Stimulated activated naive CD4-positive, alpha-beta T cell treated with Interleukin-2 at 50 U/mL for 16 hours (primary cell): ENCODE measurements around the gene ZNF831.

Experiments
- DNase-seq: peaks from one replicate; lab custom pipeline; 2025; lab: John Stamatoyannopoulos, UW

ZNF831 gene

DNA sequence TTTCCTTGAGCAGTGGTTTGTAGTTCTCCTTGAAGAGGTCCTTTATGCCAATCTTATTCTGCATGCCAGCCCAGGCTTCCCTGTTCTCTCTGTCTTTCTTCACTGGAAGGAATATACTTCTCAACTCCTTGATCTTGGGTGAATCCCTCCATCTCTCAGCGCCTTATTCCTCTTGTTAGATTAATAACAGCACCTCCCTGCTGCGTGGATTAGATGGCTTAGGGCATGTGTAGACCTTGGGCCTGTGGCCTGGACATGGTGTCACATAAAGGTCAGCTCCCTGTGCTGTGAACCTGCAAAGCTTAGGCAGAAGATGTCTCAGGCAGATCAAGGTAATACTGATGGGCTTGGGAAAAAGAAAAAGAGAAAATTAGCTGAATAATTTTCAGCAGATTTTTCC is 18.3 kb downstream of the ZNF831 start:
- DNase-seq: no peak

DNA sequence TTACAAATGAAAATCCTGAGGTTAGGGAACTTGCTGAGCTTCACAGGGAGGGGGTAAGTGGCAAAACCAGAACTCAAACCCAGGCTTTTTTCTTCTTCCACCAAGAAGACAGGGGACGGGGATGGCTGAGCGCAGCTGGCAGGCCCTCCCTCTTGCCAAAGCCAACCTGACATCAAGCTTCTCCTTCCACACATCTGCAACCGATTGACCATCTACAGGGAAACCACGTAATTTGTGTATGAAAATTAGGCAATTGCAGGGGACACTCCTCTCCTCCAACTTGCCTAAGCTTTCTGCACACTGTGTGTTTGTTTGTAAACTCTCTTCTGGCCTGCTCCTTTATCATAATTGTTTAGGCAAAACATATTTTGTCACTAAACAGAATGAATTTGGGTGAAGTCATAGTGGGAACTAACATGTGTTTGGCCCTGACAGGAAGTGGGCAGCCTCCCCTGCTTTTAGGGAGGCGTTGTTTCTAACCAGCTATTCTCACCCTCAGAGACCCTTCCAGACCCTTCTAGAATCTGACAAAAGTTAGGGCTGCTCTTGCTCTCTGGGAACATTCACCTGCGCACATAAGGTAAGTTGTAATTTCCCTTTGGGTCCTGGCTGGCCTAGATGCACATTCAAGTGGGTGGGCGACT is 18.9 kb downstream of the ZNF831 start:
- DNase-seq: no peak

DNA sequence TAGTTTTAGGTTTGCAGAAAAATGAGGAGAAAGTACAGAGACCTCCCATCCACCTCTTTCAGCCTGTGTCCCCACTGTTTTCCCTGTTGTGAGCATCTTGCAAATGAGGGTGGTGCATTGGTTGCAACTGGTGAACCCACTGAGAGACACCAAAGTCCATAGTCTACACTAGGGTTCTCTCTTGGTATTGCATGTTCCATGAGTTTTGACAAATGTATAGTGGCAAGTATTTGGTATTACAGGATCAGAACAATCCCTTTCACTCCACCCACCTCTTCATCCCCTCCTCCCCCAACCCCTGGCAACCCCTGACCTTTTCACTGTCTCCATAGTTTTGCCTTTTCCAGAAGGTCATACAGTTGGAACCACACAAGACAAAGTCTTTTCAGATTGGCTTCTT is 20.1 kb downstream of the ZNF831 start:
- DNase-seq: no peak

DNA sequence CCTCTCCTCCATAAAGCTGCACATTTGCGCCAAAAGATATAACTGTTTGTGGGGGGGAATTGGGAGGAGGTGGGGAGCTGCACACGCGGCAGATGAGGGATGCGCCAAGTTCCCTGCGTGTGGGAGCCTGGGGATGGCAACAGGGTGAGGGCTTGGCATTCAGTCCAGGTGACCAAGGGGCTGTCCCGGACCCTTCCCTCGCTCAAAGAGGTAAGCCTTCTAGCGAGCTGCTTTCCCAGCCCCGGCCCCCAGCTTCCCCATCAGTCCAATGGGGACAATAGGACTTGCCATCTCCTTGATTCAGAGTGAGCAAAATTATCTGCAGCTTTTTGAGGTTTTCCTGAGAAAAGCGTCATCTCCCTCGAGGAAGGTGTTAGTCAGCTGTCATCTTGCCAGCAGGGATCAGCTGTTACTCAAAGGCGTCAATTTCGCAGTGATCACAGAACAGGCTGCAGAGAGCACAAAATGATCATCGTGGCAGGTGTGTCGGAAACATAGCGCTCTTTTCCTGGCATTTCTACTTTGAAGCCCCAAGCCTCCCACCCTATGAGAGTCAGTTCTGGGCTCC is 21.3 kb downstream of the ZNF831 start:
- no peak for DNase-seq

DNA sequence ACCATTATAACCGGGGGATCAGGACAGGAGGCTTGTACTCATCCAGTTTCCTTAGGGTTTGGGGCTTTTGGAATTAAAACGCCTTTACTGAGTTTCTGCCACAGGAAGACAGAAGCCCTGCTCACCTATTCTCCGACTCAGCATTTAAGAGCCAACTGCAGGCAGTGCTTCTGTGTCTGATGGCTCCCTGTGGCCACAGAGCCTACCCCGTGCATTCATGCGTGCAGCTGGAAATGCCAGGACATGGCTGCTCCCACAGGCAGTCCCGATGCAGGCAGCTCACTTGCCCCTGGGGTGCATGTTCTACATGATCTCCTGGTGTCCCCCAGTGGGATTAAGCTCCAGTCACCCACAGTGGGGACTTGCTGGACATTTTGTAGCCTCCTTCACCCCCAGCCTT is 22.2 kb downstream of the ZNF831 start:
- no peak for DNase-seq

DNA sequence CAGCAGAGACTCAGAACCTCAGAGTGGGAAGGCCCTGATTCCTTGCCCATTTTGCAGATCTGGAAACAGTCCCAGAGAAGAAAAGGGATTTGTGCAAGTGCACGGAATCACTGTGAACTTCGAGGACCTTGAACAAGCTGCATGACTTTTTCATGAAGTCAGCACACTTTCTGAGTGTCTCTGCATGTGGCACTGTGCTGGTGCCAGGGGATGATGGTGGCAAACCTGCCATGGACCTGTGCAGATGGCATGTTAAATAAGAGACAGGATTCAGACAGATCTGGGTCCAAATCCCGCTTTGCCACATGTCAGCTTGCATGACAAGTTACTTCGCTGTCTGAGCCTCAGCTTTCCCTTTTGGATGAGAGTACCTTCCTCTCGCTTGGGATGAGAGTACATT is 26.8 kb downstream of the ZNF831 start:
- no peak for DNase-seq

DNA sequence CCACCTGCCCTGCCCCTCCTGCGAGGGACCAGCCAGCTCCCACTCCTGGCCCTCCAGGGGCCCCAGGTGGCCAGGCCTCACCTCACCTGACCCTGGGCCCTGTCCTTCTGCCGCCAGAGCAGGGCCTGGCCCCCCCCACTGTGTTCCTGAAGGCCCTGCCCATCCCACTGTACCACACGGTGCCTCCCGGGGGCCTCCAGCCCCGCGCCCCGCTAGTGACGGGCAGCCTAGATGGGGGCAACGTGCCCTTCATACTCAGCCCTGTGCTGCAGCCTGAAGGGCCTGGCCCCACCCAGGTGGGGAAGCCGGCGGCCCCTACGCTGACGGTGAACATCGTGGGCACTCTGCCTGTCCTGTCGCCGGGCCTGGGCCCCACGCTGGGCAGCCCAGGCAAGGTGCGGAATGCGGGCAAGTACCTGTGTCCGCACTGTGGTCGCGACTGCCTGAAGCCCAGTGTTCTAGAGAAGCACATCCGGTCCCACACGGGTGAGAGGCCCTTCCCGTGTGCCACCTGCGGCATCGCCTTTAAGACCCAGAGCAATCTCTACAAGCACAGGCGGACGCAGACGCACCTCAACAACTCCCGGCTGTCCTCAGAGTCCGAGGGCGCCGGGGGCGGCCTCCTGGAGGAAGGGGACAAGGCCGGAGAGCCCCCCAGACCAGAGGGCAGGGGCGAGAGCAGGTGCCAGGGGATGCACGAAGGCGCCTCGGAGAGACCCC is 27.6 kb downstream of the ZNF831 start:
- no peak for DNase-seq

DNA sequence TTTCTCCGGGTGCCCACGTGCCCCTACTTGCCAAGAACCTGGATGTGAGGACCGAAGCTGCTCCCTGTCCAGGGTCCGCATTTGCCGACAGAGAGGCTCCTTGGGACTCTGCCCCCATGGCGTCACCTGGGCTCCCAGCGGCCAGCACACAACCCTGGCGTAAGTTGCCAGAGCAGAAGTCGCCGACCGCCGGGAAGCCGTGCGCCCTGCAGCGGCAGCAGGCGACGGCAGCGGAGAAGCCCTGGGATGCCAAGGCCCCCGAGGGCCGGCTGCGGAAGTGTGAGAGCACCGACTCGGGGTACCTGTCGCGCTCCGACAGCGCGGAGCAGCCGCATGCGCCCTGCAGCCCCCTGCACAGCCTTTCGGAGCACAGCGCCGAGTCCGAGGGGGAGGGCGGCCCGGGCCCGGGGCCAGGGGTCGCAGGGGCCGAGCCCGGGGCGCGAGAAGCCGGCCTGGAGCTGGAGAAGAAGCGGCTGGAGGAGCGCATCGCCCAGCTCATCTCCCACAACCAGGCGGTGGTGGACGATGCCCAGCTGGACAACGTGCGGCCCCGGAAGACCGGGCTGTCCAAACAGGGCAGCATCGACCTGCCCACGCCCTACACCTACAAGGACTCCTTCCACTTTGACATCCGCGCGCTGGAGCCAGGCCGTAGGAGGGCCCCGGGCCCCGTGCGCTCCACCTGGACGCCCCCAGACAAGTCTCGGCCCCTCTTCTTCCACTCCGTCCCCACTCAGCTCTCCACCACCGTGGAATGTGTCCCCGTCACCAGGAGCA is 28.3 kb downstream of the ZNF831 start:
- DNase-seq: no peak

DNA sequence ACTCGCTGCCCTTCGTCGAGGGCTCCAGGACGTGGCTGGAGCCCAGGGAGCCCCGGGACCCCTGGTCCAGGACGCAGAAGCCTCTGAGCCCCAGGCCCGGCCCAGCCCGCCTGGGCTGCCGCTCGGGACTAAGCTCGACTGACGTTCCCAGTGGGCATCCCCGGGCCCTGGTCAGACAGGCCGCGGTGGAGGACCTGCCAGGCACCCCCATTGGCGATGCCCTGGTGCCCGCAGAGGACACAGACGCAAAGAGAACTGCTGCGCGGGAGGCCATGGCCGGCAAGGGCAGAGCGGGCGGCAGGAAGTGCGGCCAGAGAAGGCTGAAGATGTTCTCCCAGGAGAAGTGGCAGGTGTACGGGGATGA is 28.9 kb downstream of the ZNF831 start:
- no peak for DNase-seq

DNA sequence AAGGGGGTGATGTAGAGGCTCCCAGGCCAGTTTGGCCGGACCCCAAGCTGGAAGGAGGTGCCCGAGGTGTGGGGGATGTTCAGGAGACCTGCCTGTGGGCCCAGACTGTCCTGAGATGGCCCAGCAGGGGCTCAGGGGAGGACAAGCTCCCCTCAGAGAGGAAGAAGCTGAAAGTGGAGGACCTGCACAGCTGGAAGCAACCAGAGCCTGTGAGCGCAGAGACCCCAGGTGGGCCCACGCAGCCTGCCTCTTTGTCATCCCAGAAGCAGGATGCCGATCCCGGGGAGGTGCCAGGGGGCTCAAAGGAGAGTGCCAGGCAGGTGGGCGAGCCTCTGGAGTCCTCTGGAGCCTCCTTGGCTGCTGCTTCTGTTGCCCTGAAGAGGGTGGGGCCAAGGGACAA is 29.7 kb downstream of the ZNF831 start:
- DNase-seq: no peak

DNA sequence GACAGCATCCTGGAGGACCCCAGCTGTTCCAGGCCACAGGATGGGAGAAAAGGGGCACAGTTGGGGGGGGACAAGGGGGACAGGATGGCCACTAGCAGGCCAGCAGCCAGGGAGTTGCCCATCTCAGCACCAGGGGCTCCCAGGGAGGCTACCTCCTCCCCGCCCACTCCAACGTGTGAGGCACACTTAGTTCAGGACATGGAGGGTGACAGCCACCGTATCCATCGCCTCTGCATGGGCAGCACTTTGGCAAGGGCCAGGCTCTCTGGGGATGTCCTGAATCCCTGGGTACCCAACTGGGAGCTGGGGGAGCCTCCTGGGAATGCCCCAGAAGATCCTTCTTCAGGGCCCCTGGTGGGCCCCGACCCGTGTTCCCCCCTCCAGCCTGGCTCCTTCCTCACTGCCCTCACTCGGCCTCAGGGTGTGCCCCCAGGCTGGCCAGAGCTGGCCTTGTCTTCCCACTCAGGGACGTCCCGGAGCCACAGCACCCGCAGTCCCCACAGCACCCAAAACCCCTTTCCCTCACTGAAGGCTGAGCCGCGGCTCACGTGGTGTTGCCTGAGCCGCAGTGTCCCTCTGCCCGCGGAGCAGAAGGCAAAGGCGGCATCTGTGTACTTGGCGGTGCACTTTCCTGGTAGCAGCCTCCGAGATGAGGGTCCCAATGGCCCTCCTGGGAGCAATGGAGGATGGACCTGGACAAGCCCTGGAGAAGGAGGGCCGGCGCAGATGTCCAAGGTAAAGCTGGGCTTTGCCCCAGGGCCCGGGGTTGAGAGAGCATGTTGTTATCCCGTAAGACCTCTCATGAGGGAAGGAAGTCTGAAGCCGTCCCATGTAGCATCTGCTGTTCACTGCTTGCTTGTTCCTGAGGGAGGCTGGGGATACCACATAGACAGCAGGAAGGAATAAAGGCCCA is 30.7 kb downstream of the ZNF831 start:
- no peak for DNase-seq

DNA sequence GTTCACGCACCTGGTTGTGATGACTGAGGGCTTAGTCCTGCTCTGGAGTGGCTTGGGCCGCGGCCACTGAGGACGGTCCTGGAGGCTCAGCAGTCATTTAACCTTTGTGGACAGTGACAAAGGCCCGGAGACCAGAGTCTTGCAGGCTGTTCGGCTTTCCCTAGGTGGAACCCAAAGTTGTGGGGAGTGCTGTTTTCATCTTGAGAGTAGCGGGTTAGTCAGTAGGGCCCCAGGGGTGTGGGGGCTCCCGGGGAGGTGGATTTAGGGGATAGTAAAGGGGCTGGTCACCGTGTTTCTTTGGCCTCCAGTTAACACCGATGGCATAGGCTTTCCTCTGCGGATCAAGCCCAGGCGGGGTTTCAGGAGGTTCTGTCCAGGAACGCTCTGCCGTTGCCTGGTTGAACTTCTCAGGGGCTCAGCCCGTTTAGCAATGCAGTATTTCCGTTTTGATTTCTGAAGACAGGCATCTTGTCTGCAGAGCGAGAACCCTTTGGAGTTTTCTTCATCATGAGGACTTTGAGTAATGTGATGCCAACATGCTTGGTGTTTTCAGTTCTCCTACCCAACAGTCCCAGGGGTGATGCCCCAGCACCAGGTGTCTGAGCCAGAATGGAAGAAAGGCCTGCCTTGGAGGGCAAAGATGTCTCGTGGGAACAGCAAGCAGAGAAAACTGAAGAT is 31.8 kb downstream of the ZNF831 start:
- no peak for DNase-seq

DNA sequence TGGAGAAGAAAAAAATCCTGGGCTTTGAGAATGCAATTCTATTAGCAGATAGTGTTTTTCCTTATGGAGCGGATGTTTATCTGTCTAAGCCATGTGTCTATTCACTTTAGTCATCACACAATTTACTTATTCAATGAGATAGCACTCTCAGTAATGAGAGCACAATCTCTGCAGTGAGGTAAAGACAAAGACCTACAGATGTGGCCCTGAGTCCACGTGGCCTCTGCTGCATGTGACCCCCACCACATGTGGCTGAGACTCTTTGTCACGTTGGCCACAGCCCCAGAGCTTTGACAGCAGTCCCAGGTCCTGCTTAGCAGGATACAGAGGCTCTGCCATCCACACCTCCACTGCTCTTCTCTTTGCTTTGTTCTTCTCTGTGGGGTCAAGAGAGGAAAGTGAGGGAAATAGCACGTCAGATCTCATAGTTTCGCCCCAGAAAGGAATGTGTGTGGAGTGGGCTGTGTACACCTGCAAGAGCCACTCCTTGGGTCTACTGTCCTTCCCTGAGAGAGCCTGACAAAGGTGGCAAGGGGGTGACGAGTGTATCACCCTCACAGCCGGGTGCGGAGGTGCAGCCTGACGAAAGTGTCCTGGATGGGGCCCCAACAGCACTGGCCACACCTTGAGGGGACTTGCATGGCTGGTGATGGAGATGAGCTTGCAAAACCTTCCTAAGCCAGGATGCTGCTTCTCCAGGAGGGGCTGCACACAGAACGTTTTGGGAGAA is 40.7 kb downstream of the ZNF831 start:
- no peak for DNase-seq

DNA sequence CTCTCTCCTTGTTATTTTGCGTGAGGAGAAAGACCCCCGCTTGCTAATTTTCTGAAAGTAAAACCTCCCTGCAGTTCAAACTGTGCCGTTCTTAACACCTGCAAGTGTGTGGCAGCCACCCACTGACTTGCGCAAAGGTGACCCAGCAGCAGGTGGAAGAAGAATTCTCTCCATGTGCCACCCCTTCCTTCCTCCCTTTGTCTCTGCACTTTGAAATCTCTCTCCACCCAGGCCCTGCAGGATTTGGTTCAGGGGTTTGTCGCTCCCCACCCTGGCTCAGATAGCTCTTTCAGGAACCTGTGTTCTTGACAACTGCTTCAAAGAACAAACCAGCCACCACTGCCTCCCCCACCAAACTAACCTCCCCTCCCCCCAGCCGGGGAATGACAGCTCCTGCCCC is 41.4 kb downstream of the ZNF831 start:
- DNase-seq: no peak

DNA sequence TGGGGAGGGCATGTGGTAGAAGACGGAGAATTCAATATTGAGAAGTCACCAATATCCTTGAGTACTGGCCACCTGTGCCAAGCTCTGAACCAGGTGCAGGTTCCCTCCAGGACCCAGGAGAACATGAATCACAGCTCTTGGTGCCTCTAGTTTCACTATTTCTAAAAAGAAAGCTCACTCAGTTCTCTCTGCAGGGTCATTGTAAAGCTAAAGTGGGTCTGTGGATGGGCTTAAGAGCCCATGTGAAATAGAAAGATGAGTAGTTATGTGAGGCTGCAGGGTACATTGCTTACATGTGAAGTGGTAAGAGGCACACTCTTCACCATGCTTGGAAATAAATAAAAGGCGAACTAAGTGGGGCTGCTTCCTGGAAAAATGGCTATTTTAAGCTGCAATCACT is 43.6 kb downstream of the ZNF831 start:
- no peak for DNase-seq

DNA sequence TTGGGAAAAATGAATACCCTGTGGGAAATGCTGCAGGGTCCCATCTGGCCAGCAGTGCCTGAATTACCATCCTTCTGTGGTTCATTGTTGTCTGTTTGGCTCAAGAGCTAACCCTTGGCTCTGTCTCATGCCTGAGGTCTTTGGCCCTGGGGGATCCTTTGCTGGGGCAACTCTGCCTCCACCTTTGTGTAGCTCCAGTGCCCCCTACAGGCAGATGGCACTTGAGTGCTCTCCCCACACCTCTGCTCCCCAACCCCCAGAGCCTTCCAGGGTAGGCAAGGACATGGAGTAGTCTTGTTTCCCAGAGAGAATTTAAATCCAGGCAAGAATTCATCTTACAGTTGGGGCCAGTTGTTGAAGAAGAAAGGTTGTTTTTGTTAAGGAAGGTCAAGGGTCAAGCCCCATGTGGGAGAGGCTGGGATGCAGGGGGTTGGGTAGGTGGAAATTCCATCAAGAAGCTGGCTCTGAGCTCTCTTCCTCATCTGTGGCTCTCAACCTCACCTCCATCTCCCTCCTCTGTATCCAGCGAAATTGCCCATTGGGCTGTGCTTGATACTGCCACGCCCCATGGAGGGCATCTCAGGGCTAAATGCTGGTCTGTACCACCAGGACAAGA is 44.2 kb downstream of the ZNF831 start:
- DNase-seq: peak; percentile 77

DNA sequence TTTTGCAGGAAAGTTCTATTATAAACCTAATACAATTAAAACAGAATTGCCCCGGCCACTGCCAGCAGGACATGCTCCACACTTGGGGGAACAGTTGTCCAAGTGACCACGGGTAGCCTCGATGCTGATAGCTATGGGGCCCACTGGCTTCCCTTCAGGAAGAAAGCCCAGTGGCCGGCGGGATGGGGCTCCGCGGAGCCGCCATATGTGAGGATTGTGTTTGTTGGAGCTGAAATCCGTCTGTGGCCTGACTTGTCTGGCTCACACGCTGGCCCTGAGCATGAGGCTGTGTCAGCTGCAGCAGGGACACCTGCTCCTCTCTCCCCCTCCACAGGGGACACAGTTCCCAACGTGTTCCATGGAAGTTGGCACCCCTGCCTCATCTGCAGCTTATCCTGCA is 46.6 kb downstream of the ZNF831 start:
- DNase-seq: no peak

DNA sequence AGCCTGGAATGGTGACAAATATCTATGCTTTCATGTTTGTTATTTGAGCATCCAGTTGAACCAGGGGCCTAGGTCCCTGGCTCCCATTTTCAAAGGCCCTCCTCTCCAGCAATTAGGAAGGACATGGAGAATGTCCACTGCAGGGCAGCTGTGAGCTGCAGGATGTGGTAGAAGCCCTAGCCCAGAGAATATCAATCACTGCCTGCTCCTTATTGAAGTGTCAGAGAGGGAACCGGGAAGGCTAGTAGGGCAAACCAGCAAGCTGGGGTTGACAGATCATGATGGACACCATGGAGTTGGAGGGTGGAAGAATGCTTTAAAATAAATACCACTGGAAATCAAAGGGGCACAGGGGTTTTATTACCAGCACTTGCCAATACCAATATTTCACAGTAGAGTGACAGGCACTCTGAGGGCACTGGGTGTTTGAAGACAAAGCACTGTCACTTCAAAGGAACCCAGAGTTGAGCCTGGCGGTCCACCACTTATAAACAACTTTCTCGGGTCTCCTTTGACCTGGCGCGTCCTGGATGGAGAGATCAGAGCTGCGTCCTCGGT is 47.7 kb downstream of the ZNF831 start:
- DNase-seq: no peak

DNA sequence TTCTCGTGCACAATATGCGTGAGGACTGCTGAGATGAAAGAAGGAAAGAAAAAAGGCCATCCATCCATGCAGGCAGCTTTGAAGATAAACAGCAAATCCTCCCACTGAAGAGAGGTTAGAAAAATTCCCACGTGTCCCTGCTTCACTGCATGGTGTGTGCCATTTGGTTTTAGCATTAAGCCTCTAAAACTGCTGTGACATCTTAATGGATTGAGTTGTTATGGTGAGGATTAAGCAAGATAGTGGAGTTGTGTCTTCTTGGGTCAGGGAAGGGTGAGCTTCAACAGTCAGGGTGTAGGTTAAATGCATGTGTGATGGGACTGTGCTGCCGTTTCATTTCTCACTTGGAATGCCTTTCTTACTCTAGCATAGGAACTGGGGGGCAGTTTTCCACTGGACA is 50.5 kb downstream of the ZNF831 start:
- DNase-seq: no peak
